T-cell (primary cell): ENCODE measurements around the gene MAPK8IP3. TPM values are rescaled to one million over a fixed set of nuclear protein-coding genes. Genes with fewer than 3 reads are reported as not detected.
A peak's percentile ranks its signal among the peaks of the same experiment; 100 is the strongest.

Source experiments
- ATAC-seq, 4 experiments: fragments of 200-7000 bp in 3 of 4; fragments of 150-1000 bp in 1 of 4; cut with Tn5 transposase; replicated peaks in 1 of 4; 1 replicate in 3 of 4; 2 replicates in 1 of 4; pipeline ENCODE4 v1.10.0; 2021; ENCODE audit warnings: moderate library complexity in 3 of 4, mild to moderate bottlenecking in 2 of 4, moderate number of reproducible peaks in 1 of 4
- CTCF ChIA-PET, 2 donors: fragments of 300-600 bp; sonication (Branson Sonifier 250); formaldehyde crosslinking; loops; one replicate each; lab custom pipeline; 2022; ENCODE audit warnings: antibody characterized with exemption in 2 of 2; lab: Charles Lee
- POLR2A ChIA-PET, 2 donors: fragments of 300-600 bp; sonication (Branson Sonifier 250); formaldehyde crosslinking; loops; one replicate each; lab custom pipeline; 2022; ENCODE audit warnings: antibody characterized with exemption in 2 of 2; lab: Charles Lee
- DNase-seq, 35 experiments: peaks; one replicate each; pipeline versions ENCODE4 v3.0.0 to v3.0.0-alpha.2; 2013 to 2023
- H3K27ac ChIP-seq: one replicate; pipeline ENCODE4 v1.5.1; 2013; ENCODE audit warnings: low read length
- H3K27me3 ChIP-seq, 2 experiments: replicated peaks in 1 of 2; 1 replicate in 1 of 2; 2 replicates in 1 of 2; pipeline versions ENCODE4 v1.6.1 to v1.7.0; 2013; ENCODE audit warnings: low read length in 1 of 2, mixed read lengths in 1 of 2; ENCODE audit not compliant: control insufficient read depth in 2 of 2, insufficient read depth in 2 of 2; ENCODE audit errors: extremely low read depth in 1 of 2
- H3K36me3 ChIP-seq, 2 donors: 1 replicate in 1 of 2; 2 replicates in 1 of 2; pipeline versions ENCODE4 v1.6.1 to v1.7.0; 2013; ENCODE audit warnings: low read length in 1 of 2; ENCODE audit not compliant: control insufficient read depth in 2 of 2, insufficient read depth in 1 of 2; ENCODE audit errors: extremely low read depth in 1 of 2
- H3K4me1 ChIP-seq, 2 experiments: 1 replicate in 1 of 2; 2 replicates in 1 of 2; pipeline versions ENCODE4 v1.6.1 to v1.7.0; 2013; ENCODE audit warnings: low read length in 2 of 2, mixed read lengths in 1 of 2; ENCODE audit not compliant: insufficient read depth in 2 of 2, control insufficient read depth in 1 of 2; ENCODE audit errors: extremely low read depth in 1 of 2
- H3K4me3 ChIP-seq, 2 donors: 1 replicate in 1 of 2; 2 replicates in 1 of 2; pipeline versions ENCODE4 v1.5.1 to v1.7.0; 2013; ENCODE audit warnings: mild to moderate bottlenecking in 2 of 2, low read length in 1 of 2, moderate library complexity in 1 of 2; ENCODE audit not compliant: control insufficient read depth in 1 of 2; ENCODE audit errors: extremely low read depth in 1 of 2
- H3K9me3 ChIP-seq: 2 replicates; pipeline ENCODE4 v1.7.0; 2013
- H3K27ac Mint-ChIP-seq, 2 donors: one replicate each; pipeline ENCODE4 v1.8.0; 2020 to 2021; ENCODE audit warnings: mild to moderate bottlenecking in 2 of 2, mixed read lengths in 2 of 2
- H3K27me3 Mint-ChIP-seq, 2 donors: one replicate each; pipeline ENCODE4 v1.8.0; 2021 to 2022; ENCODE audit warnings: mixed read lengths in 2 of 2
- H3K36me3 Mint-ChIP-seq: one replicate; pipeline ENCODE4 v1.8.0; 2021; ENCODE audit warnings: mixed read lengths
- H3K4me1 Mint-ChIP-seq, 3 donors: one replicate each; pipeline ENCODE4 v1.8.0; 2020 to 2022; ENCODE audit warnings: mixed read lengths in 3 of 3, mild to moderate bottlenecking in 1 of 3
- H3K4me3 Mint-ChIP-seq, 3 donors: one replicate each; pipeline ENCODE4 v1.8.0; 2020 to 2022; ENCODE audit warnings: mild to moderate bottlenecking in 3 of 3, mixed read lengths in 3 of 3, moderate library complexity in 3 of 3
- H3K9me3 Mint-ChIP-seq, 3 donors: one replicate each; pipeline ENCODE4 v1.8.0; 2020 to 2022; ENCODE audit warnings: mixed read lengths in 3 of 3
- WGBS: methylation state at CpG from one replicate; pipeline ENCODE4 v1.1.5; 2013; ENCODE audit warnings: missing lambda C conversion rate; ENCODE audit not compliant: insufficient coverage; 5-methylcytosine and 5-hydroxymethylcytosine counted together
- total RNA-seq, 35 experiments: library from RNA in 6 of 35; stranded (reverse) in 6 of 35; fragments of 120-200 nt in 1 of 35; gene quantifications; one replicate each; pipeline versions ENCODE4 v1.2.1 to v1.2.4 and lab custom pipeline; 2013 to 2026

Gene MAPK8IP3
- total RNA-seq, 5 donors from 2014 or later (not counting 1 experiment from before 2014, with no cell fraction given): 216 to 309 (median 290) TPM

DNA sequence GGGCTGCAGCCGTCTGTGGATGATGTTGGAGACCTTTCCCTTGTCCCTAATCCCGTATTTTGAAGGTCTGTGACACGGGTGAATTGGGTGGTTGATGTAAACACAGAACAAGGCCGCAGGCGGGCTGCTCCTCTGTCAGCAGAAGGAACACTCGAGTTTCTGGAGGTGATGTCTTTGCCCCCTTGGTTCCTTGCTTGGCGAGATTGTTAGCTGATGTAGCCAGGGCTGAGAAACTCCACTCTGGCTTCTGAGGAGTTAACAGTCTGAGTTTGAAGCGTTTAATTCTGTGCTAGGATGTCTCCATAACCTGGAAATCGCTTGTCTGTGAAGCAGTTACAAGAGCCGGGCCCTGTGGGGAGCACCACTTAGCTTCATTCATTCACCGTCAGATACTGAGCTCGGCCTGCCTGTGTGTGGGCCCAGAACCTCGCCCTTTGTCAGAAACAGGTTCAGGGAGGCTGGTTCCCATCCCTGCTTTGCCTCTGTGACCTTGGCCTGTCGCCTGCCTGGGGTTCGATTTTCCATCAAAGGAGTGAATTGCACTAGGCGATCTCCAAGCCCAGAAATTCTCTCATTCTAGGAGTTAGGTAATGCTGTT is 1.3 kb downstream of the MAPK8IP3 start:
- H3K36me3 Mint-ChIP-seq: no peaks in the 10 kb centered on the region
- ATAC-seq (no peak), DNase-seq (peak in 2 of 35 experiments; percentile 10 to 31)
- POLR2A ChIA-PET: interaction anchor here in 1 of 2 donors (0.6 kb wide), 1 partner anchor 75 kb away, joined by 3 read pairs; no protein-coding TSS in a partner anchor
- Histone ChIP-seq H3K36me3 (peaks cover 0 to 8% of the 10 kb centered on the region in 2 donors), H3K27ac (peak overlapping the region; percentile 43), H3K9me3 (no peaks in the 10 kb centered on the region), H3K27me3 (no peaks in the 10 kb centered on the region), H3K4me3 (peak overlapping the region; percentile 61 to 99), H3K4me1 (peaks cover 0 to 51% of the 10 kb centered on the region in 2 experiments)
- peak overlapping the region; percentile 86 to 99 (median 87) for H3K4me3 Mint-ChIP-seq
- H3K9me3 Mint-ChIP-seq: no peaks in the 10 kb centered on the region
- H3K27me3 Mint-ChIP-seq: no peaks in the 10 kb centered on the region
- H3K4me1 Mint-ChIP-seq: peaks cover 38 to 45% (median 41%) of the 10 kb centered on the region in 3 donors
- WGBS: 16% methylated on average over 11 of the region's 16 CpGs
- CTCF ChIA-PET: interaction anchor here in 1 of 2 donors (0.6 to 2.9 kb wide), 6 partner anchors 16 to 150 kb away, joined by 3 to 16 read pairs (median 4); partner anchors contain the start of genes JPT2, NUBP2 and SPSB3
- peak overlapping the region; percentile 76 to 87 for H3K27ac Mint-ChIP-seq

DNA sequence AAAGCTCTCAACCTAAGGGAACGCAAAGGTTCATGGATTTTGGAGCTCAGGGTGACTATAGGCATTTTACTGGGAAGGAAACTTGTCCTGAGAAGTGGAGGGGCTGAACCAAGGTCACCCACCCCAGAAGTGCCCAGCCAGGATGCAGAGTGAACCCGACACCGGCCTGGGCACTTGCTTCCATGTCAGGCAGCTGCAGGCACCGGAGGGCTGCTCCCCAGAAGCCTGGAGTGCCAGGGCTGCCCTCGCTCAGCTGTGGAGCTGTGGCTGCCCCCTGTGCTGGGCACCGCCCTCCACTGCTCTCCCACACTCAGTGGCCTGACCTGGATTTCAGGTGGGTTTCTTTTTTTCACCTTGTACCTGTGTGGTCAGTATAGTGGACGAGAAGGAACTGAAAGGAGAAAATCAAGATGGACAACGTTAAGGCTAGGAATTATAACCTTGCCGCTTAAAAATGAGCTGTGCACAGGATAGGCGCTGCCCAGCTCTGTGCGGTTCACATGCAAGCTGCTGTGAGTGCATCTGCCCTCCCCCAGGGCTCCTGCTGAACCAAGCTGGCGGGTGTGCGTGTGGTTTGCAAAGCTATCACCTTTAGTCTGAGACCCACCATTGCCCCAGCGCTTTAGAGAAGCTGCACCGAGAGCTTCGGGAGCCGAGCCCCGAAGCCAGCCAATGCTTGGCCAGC is 2.2 kb downstream of the MAPK8IP3 start:
- H3K4me3 Mint-ChIP-seq: peak overlapping the region; percentile 86 to 99 (median 87)
- ATAC-seq (no peak), DNase-seq (peak in 17 of 35 experiments; percentile 7 to 44 (median 25))
- peaks cover 0 to 60% of the 10 kb centered on the region in 2 experiments for H3K4me1 ChIP-seq
- no peaks in the 10 kb centered on the region for H3K36me3 Mint-ChIP-seq
- ChIA-PET CTCF (interaction anchor here in 1 of 2 donors (0.6 to 1.2 kb wide), 4 partner anchors 12 to 98 kb away, joined by 3 to 8 read pairs (median 3); no protein-coding TSS in a partner anchor), POLR2A (no interaction called here)
- H3K9me3 Mint-ChIP-seq: no peaks in the 10 kb centered on the region
- no peaks in the 10 kb centered on the region for H3K9me3 ChIP-seq
- H3K4me1 Mint-ChIP-seq: peaks cover 45 to 52% (median 47%) of the 10 kb centered on the region in 3 donors
- no peaks in the 10 kb centered on the region for H3K27me3 Mint-ChIP-seq
- H3K27ac ChIP-seq: no peak overlapping the region
- H3K27me3 ChIP-seq: no peaks in the 10 kb centered on the region
- peak overlapping the region in 1 of 2 donors; percentile 3 for H3K4me3 ChIP-seq
- 71% methylated on average over 16 of the region's 18 CpGs for WGBS
- H3K36me3 ChIP-seq: peaks cover 0 to 8% of the 10 kb centered on the region in 2 donors
- H3K27ac Mint-ChIP-seq: peak overlapping the region in 1 of 2 donors; percentile 48

DNA sequence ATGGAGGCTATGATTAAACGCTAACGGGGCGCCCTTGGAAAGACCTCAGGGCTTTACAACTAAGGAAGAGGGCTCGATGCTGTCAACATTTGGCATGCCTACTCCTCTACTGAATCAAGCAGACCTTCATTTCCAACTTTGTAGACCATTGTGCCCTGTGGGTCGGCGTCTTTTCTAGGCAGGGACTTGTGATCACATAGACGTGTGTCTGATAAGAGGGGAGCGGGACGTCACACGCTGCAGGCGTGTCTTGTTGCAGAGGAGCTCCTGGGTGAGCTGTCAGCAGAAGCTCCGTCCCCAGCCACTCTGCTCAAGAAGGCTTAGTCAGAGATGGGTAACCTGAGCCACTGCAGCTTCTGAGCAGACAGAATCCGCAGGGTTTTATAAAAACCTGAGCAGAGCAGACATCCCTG is 2.8 kb downstream of the MAPK8IP3 start:
- CTCF ChIA-PET: interaction anchor here in 1 of 2 donors (0.6 to 1.2 kb wide), 4 partner anchors 12 to 98 kb away, joined by 3 to 8 read pairs (median 3); no protein-coding TSS in a partner anchor
- WGBS: 87% methylated on average over 9 of the region's 13 CpGs
- no peaks in the 10 kb centered on the region for H3K27me3 Mint-ChIP-seq

DNA sequence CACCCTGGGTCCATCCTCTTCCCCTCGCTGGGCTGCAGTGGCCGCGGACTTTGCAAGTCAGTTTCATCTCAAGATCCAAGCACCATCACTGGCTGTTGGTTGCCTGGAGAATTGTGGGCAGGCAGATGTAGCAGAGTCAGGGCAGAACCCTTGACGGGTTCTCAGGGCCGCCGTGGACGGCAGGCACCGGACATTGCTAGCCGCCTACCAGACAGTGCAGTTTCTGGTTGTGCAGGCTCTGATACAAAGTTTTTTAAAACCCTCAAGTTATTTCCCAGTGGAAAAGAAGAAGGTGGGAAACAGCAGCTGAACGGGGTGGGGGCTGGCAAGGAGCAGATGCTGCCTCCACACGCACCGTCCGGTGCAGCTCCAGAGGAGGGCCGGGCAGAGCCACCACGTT is 3.4 kb downstream of the MAPK8IP3 start:
- ATAC-seq (no peak), DNase-seq (no peak)
- Histone ChIP-seq H3K9me3 (no peaks in the 10 kb centered on the region), H3K4me3 (no peak overlapping the region), H3K4me1 (peaks cover 0 to 67% of the 10 kb centered on the region in 2 experiments), H3K27me3 (no peaks in the 10 kb centered on the region), H3K36me3 (peaks cover 0 to 8% of the 10 kb centered on the region in 2 donors), H3K27ac (no peak overlapping the region)
- no CpG with 5 or more reads among the region's 15 CpGs for WGBS
- Mint-ChIP-seq H3K27me3 (no peaks in the 10 kb centered on the region), H3K27ac (no peak overlapping the region), H3K36me3 (no peaks in the 10 kb centered on the region), H3K4me1 (peaks cover 47 to 58% (median 57%) of the 10 kb centered on the region in 3 donors), H3K4me3 (peak overlapping the region in 1 of 3 donors; percentile 99), H3K9me3 (no peaks in the 10 kb centered on the region)
- ChIA-PET POLR2A (no interaction called here), CTCF (no interaction called here)

More for the DNA sequence above, 2.8 kb downstream of the MAPK8IP3 start:
- no peaks in the 10 kb centered on the region for H3K9me3 Mint-ChIP-seq
- Histone ChIP-seq H3K27ac (no peak overlapping the region), H3K9me3 (no peaks in the 10 kb centered on the region), H3K4me1 (peaks cover 0 to 63% of the 10 kb centered on the region in 2 experiments), H3K27me3 (no peaks in the 10 kb centered on the region), H3K36me3 (peaks cover 0 to 8% of the 10 kb centered on the region in 2 donors), H3K4me3 (peak overlapping the region in 1 of 2 donors; percentile 3)
- POLR2A ChIA-PET: no interaction called here
- peaks cover 47 to 57% (median 52%) of the 10 kb centered on the region in 3 donors for H3K4me1 Mint-ChIP-seq
- H3K4me3 Mint-ChIP-seq: peak overlapping the region; percentile 37 to 99 (median 87)
- ATAC-seq (no peak), DNase-seq (peak in 13 of 35 experiments; percentile 11 to 44 (median 24))
- peak overlapping the region in 1 of 2 donors; percentile 48 for H3K27ac Mint-ChIP-seq
- no peaks in the 10 kb centered on the region for H3K36me3 Mint-ChIP-seq

DNA sequence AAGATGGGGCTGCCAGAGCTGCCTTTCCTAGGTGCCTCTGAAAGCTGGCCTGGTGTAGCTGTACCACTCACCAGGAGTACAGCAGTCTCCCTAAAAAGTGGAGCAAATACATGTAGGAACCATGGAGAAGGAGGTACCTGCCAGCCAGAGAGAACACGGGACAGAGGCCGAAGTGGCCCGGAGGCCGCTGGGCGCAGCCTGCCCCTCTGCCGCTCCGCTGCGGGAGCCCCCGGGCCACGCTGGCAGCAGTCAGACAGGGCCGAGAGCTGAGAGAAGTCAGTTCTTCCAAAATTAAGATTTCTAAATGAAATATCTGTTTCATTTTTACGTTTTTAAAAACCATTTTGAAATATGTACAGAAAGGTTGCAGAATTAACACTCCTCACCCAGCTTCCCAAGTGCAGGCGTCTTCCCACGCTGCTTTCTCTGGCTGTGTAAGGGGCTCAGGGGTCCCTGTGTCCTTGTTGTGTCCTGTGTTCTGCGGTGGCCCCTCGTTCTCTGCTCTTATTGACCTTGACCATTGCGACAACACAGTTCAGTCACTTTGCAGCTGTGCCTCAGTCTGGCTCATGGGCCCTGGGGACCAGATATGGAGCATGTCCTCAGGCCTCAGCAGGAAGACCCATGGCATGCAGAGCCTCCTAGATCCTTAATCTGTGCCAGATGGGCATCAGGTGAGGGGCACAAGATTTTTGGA is 5.0 kb downstream of the MAPK8IP3 start:
- WGBS: 94% methylated on average over 12 of the region's 17 CpGs
- no peak overlapping the region for H3K4me3 ChIP-seq
- Mint-ChIP-seq H3K36me3 (no peaks in the 10 kb centered on the region), H3K9me3 (no peaks in the 10 kb centered on the region), H3K27me3 (no peaks in the 10 kb centered on the region), H3K4me1 (peaks cover 34 to 58% (median 56%) of the 10 kb centered on the region in 3 donors), H3K27ac (no peak overlapping the region), H3K4me3 (no peak overlapping the region)
- CTCF ChIA-PET: interaction anchor here in 1 of 2 donors (0.6 kb wide), 1 partner anchor 152 kb away, joined by 3 read pairs; no protein-coding TSS in a partner anchor
- no peak overlapping the region for H3K27ac ChIP-seq
- DNase-seq: no peak
- H3K36me3 ChIP-seq: peaks cover 0 to 8% of the 10 kb centered on the region in 2 donors
- no peaks in the 10 kb centered on the region for H3K9me3 ChIP-seq
- no peaks in the 10 kb centered on the region for H3K27me3 ChIP-seq
- peaks cover 0 to 59% of the 10 kb centered on the region in 2 experiments for H3K4me1 ChIP-seq
- ATAC-seq: no peak
- POLR2A ChIA-PET: interaction anchor here in 1 of 2 donors (0.7 kb wide), 1 partner anchor 44 kb away, joined by 8 read pairs; no protein-coding TSS in a partner anchor
